Astrocyte of the spinal cord (primary cell): ENCODE measurements around the gene WARS2.

Experiments used
- DNase-seq: peaks from one replicate; pipeline ENCODE4 v3.0.0; 2011; ENCODE audit warnings: low read depth, low spot score
- H3K4me3 ChIP-seq: 2 replicates; pipeline ENCODE4 v1.5.1; 2011; ENCODE audit warnings: low read depth, mild to moderate bottlenecking, low read length, moderate library complexity
- CTCF ChIP-seq: IDR thresholded peaks from 2 replicates; pipeline ENCODE4 v1.5.1; 2012; ENCODE audit warnings: low read depth, mild to moderate bottlenecking, low read length, inconsistent platforms
- in situ Hi-C: cut with HindIII; loops from 2 replicates; pipeline ENCODE4 v1.10.0; 2017; ENCODE audit warnings: low sequenced_read_pairs

The WARS2 gene

GRCh38 chr1:119027759-119028158 is 112.7 kb downstream of the WARS2 start:
- DNase-seq = no peak
- H3K4me3 ChIP-seq = no peak overlapping the region
- in situ Hi-C loops = no loop called here
- no peak for TF ChIP-seq CTCF

- no peak for DNase-seq
- no peak for TF ChIP-seq CTCF
- in situ Hi-C loops = no loop called here
- H3K4me3 ChIP-seq = no peak overlapping the region
Measured at GRCh38 chr1:119026956-119027355, 113.5 kb downstream of the WARS2 start.

- DNase-seq = no peak
- in situ Hi-C loops = no loop called here
- TF ChIP-seq CTCF = no peak
- H3K4me3 ChIP-seq = no peak overlapping the region
Measured at GRCh38 chr1:119015547-119015946, 124.9 kb downstream of the WARS2 start.

- TF ChIP-seq CTCF = no peak
- in situ Hi-C loops = no loop called here
Measured at GRCh38 chr1:119012383-119012782, 128.1 kb downstream of the WARS2 start.

GRCh38 chr1:119011706-119012105 is 128.7 kb downstream of the WARS2 start:
- no peak overlapping the region for H3K4me3 ChIP-seq
- no peak for TF ChIP-seq CTCF
- no peak for DNase-seq
- in situ Hi-C loops = no loop called here

More at GRCh38 chr1:119012383-119012782, 128.1 kb downstream of the WARS2 start:
- DNase-seq = no peak
- H3K4me3 ChIP-seq = no peak overlapping the region

GRCh38 chr1:119011116-119011515 is 129.3 kb downstream of the WARS2 start:
- no peak overlapping the region for H3K4me3 ChIP-seq
- no peak for TF ChIP-seq CTCF
- in situ Hi-C loops = no loop called here
- no peak for DNase-seq

- TF ChIP-seq CTCF = no peak
- no peak for DNase-seq
- no peak overlapping the region for H3K4me3 ChIP-seq
- in situ Hi-C loops = no loop called here
Measured at GRCh38 chr1:119010201-119010600, 130.3 kb downstream of the WARS2 start.
